ENCODE data around the gene OTULINL.

GRCh38 chr5:14545308-14545707 is 36.3 kb upstream of the OTULINL start:
- TF ChIP-seq CTCF (IDR thresholded peaks at IDR 0.05 in 4 of 5, conservative IDR thresholded peaks at IDR 0.05 in 1 of 5), result no peak
- no peak for TF ChIP-seq POLR2A (IDR thresholded peaks at IDR 0.05)
